Prostate gland (tissue), 2 donors: ENCODE results near the gene SLC27A2. TPM values are rescaled to one million over a fixed set of nuclear protein-coding genes. Genes with fewer than 3 reads are reported as not detected.

Experiments used
- DNase-seq: peaks from one replicate; pipeline ENCODE4 v3.0.0-alpha.2; 2019; ENCODE audit warnings: low spot score
- H3K27ac ChIP-seq, 2 donors: fragments of 200-600 bp; sonication (generic); 2 replicates each; pipeline ENCODE4 v1.5.1; 2017 to 2019
- H3K27me3 ChIP-seq: fragments of 200-600 bp; sonication (generic); replicated peaks from 2 replicates; pipeline ENCODE4 v1.5.1; 2019; ENCODE audit not compliant: insufficient read depth
- H3K36me3 ChIP-seq, 2 donors: fragments of 200-600 bp; sonication (generic); 1 replicate in 1 of 2; 2 replicates in 1 of 2; pipeline versions ENCODE4 v1.5.1 to v1.8.1; 2017 to 2019
- H3K4me1 ChIP-seq: fragments of 200-600 bp; sonication (generic); replicated peaks from 2 replicates; pipeline ENCODE4 v1.5.1; 2019
- H3K4me3 ChIP-seq, 2 donors: fragments of 200-600 bp; sonication (generic); 2 replicates each; pipeline ENCODE4 v1.5.1; 2017 to 2019
- H3K9me3 ChIP-seq: fragments of 200-600 bp; sonication (generic); 2 replicates; pipeline ENCODE4 v1.5.1; 2017
- POLR2A ChIP-seq: fragments of 450-650 bp; IDR thresholded peaks from one replicate; pipeline ENCODE4 v1.6.1; 2016; ENCODE audit warnings: antibody characterized with exemption, mild to moderate bottlenecking
- POLR2AphosphoS5 ChIP-seq: sonication (generic); formaldehyde crosslinking; IDR thresholded peaks from one replicate; pipeline ENCODE4 v1.6.1; 2017; ENCODE audit warnings: antibody characterized with exemption
- WGBS: methylation state at CpG from one replicate; pipeline ENCODE4 v1.1.5; 2018; 5-methylcytosine and 5-hydroxymethylcytosine counted together
- intact Hi-C: fragments of 100-400 bp; cut with DNase I; formaldehyde crosslinking; loops from one replicate; pipeline ENCODE4 v1.14.2; 2022
- total RNA-seq, 2 donors: library from RNA; depleted of rRNA; stranded (reverse); fragments of >200 nt; gene quantifications; one replicate each; pipeline ENCODE4 v1.1.0, GENCODE V29; 2016
- TF ChIP-seq, protein P1 (sequence below), 4 experiments: fragments of 200-600 bp in 2 of 4; fragments of 450-650 bp in 2 of 4; sonication (generic) in 2 of 4; IDR thresholded peaks; 1 replicate in 3 of 4; 2 replicates in 1 of 4; pipeline ENCODE4 v1.5.1; 2016 to 2019; ENCODE audit warnings: antibody characterized with exemption in 4 of 4, mild to moderate bottlenecking in 2 of 4, moderate library complexity in 2 of 4

SLC27A2 gene
- total RNA-seq, 2 donors from 2014 or later = 4.7 to 22.0 TPM

DNA sequence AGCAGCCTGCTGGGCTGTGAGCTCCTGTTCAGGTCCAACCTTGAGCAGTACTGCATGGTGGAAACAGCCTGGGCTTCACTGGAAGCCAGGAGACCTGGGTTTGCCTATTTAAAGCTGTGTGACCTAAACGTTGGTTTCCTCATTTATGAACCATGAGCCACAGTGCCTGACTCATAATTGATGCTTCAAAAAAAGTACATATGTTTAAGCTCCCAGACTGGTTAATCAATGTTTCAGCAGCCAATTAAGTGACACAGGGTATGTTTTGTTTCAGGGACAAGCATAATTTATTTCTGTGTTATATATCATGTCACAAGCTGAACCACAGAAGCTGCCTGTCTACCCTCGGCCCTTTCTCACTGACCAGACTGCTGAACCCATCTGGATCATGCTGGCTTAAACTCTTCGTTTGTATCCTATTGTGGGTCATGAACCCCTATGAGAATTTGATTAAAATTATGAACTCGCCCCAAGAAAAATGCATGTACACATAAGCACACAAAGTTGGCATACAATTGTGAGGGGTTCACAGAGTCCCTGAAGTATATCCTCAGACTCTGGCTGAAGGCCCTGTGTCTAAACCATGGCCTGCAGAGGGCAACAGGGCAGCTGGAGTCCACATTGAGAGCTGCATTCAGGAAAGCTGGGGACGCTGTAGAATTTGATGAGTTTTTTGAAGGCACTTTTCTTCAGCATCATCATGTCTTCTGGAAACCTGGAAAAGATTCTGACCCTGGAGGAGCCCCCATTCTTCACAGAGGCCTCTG lies 59.9 kb downstream of the SLC27A2 start:
- DNase-seq = no peak
- Histone ChIP-seq H3K27ac (no peak overlapping the region), H3K4me1 (no peaks in the 10 kb centered on the region), H3K36me3 (no peaks in the 10 kb centered on the region), H3K4me3 (no peak overlapping the region), H3K27me3 (no peaks in the 10 kb centered on the region), H3K9me3 (no peaks in the 10 kb centered on the region)
- intact Hi-C loops = no loop called here
- TF ChIP-seq POLR2AphosphoS5 (no peak), POLR2A (no peak)
- TF ChIP-seq, protein P1, sequence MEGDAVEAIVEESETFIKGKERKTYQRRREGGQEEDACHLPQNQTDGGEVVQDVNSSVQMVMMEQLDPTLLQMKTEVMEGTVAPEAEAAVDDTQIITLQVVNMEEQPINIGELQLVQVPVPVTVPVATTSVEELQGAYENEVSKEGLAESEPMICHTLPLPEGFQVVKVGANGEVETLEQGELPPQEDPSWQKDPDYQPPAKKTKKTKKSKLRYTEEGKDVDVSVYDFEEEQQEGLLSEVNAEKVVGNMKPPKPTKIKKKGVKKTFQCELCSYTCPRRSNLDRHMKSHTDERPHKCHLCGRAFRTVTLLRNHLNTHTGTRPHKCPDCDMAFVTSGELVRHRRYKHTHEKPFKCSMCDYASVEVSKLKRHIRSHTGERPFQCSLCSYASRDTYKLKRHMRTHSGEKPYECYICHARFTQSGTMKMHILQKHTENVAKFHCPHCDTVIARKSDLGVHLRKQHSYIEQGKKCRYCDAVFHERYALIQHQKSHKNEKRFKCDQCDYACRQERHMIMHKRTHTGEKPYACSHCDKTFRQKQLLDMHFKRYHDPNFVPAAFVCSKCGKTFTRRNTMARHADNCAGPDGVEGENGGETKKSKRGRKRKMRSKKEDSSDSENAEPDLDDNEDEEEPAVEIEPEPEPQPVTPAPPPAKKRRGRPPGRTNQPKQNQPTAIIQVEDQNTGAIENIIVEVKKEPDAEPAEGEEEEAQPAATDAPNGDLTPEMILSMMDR (IDR thresholded peaks at IDR 0.05) = no peak
- 81% methylated on average over 5 of the region's 5 CpGs for WGBS

DNA sequence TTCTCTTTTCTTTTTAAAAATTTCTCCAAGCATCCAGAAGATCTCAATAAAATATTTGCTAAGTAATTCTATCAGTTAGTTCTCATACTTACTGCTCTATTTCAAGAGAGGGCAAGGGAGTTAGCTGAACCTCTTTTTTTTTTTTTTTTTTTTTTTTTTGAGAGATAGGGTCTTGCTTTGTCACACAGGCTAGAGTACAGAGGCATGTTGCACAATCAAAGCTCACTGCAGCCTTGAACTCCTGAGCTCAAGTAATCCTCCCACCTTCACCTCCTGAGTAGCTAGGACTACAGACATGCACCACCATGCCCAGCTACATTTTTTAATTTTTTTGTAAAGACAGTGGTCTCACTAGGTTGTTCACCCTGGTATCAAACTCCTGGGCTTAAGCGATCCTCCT lies 62.2 kb downstream of the SLC27A2 start:
- Histone ChIP-seq H3K4me1 (no peaks in the 10 kb centered on the region), H3K9me3 (no peaks in the 10 kb centered on the region), H3K36me3 (no peaks in the 10 kb centered on the region), H3K27me3 (no peaks in the 10 kb centered on the region), H3K27ac (no peak overlapping the region), H3K4me3 (no peak overlapping the region)
- WGBS = 100% methylated on average over 1 of the region's 1 CpG
- no peak for TF ChIP-seq POLR2A
- TF ChIP-seq POLR2AphosphoS5 = no peak
- TF ChIP-seq, protein P1 (IDR thresholded peaks at IDR 0.05) = no peak
- no peak for DNase-seq
- intact Hi-C loops = no loop called here

GRCh38 chr15:50244959-50245624 lies 63.1 kb downstream of the SLC27A2 start:
- Histone ChIP-seq H3K4me3 (no peak overlapping the region), H3K27ac (no peak overlapping the region), H3K27me3 (no peaks in the 10 kb centered on the region), H3K36me3 (no peaks in the 10 kb centered on the region), H3K4me1 (no peaks in the 10 kb centered on the region), H3K9me3 (no peaks in the 10 kb centered on the region)
- intact Hi-C loops = no loop called here
- TF ChIP-seq, protein P1 (IDR thresholded peaks at IDR 0.05) = no peak
- TF ChIP-seq POLR2A = no peak
- no peak for TF ChIP-seq POLR2AphosphoS5
- WGBS = 60% methylated on average over 2 of the region's 2 CpGs
- DNase-seq = no peak

GRCh38 chr15:50246631-50247030 lies 64.6 kb downstream of the SLC27A2 start:
- 81% methylated on average over 2 of the region's 2 CpGs for WGBS
- no peak for DNase-seq
- TF ChIP-seq, protein P1 (IDR thresholded peaks at IDR 0.05) = no peak
- TF ChIP-seq POLR2AphosphoS5 (no peak), POLR2A (no peak)
- no peak overlapping the region for H3K27ac ChIP-seq
- H3K9me3 ChIP-seq = no peaks in the 10 kb centered on the region
- H3K4me1 ChIP-seq = no peaks in the 10 kb centered on the region
- no peak overlapping the region for H3K4me3 ChIP-seq
- intact Hi-C loops = no loop called here
- no peaks in the 10 kb centered on the region for H3K27me3 ChIP-seq
- H3K36me3 ChIP-seq = no peaks in the 10 kb centered on the region
